Small intestine (tissue), 7 donors: ENCODE measurements around the gene FBXL4. TPM values are rescaled to one million over a fixed set of nuclear protein-coding genes. Genes with fewer than 3 reads are reported as not detected.

Experiments used
- DNase-seq, 2 donors: peaks; one replicate each; pipeline versions ENCODE4 v3.0.0 to v3.0.0-alpha.2; 2013
- FAIRE-seq: peaks from 2 replicates; lab custom pipeline; 2012; peaks lifted over from hg19 to GRCh38; lab: Jason Lieb, UNC
- H3K27ac ChIP-seq, 3 donors: one replicate each; pipeline ENCODE4 v1.5.1; 2013; ENCODE audit warnings: low read length in 2 of 3, mild to moderate bottlenecking in 2 of 3, control low read depth in 1 of 3, inconsistent platforms in 1 of 3, low read depth in 1 of 3, moderate library complexity in 1 of 3
- H3K27me3 ChIP-seq, 3 donors: one replicate each; pipeline ENCODE4 v1.6.1; 2013; ENCODE audit warnings: low read length in 3 of 3, inconsistent platforms in 1 of 3; ENCODE audit not compliant: control insufficient read depth in 3 of 3, insufficient read depth in 3 of 3
- H3K36me3 ChIP-seq, 3 donors: one replicate each; pipeline ENCODE4 v1.6.1; 2013; ENCODE audit warnings: low read length in 3 of 3, inconsistent platforms in 1 of 3, low read depth in 1 of 3, mild to moderate bottlenecking in 1 of 3, moderate library complexity in 1 of 3; ENCODE audit not compliant: control insufficient read depth in 3 of 3, insufficient read depth in 2 of 3
- H3K4me1 ChIP-seq, 3 donors: one replicate each; pipeline ENCODE4 v1.6.1; 2013; ENCODE audit warnings: low read length in 2 of 3, inconsistent platforms in 1 of 3, low read depth in 1 of 3, mild to moderate bottlenecking in 1 of 3, moderate library complexity in 1 of 3; ENCODE audit not compliant: control insufficient read depth in 3 of 3, insufficient read depth in 2 of 3
- H3K4me3 ChIP-seq, 3 donors: one replicate each; pipeline ENCODE4 v1.5.1; 2013; ENCODE audit warnings: low read length in 3 of 3, control low read depth in 1 of 3, inconsistent platforms in 1 of 3, low read depth in 1 of 3, mild to moderate bottlenecking in 1 of 3, moderate library complexity in 1 of 3
- H3K9me3 ChIP-seq, 2 donors: one replicate each; pipeline ENCODE4 v1.6.1; 2013; ENCODE audit warnings: low read depth in 1 of 2, low read length in 1 of 2; ENCODE audit not compliant: control insufficient read depth in 2 of 2, insufficient read depth in 1 of 2
- WGBS, 3 donors: extraction: QIAGEN DNeasy Blood & Tissue Kit; methylation state at CpG; one replicate each; pipeline ENCODE4 v1.1.7; 2013; 5-methylcytosine and 5-hydroxymethylcytosine counted together
- polyA plus RNA-seq, 4 donors: library from polyadenylated mRNA; stranded (reverse) in 3 of 4; unstranded in 1 of 4; fragments of 200-250 nt in 3 of 4; fragments of 120-200 nt in 1 of 4; gene quantifications; one replicate each; pipeline versions ENCODE4 v1.2.1 to v1.2.3, GENCODE V29; 2013
- donor health status: healthy with polysubstance abuse.
- donor health status: control.
- donor health status: control.
- donor health status: Bipolar disorder and iron deficiency.
- donor health status: healthy.

The FBXL4 gene
- polyA plus RNA-seq, 4 donors = 3.1 to 17.4 (median 4.6) TPM

GRCh38 chr6:98958776-98959175, 11.0 kb upstream of the FBXL4 start:
- FAIRE-seq (no peak), DNase-seq (no peak)
- no peaks in the 10 kb centered on the region for H3K36me3 ChIP-seq
- WGBS, 3 donors = 72 to 80% (median 80%) methylated on average over 3 of the region's 3 CpGs
- H3K4me3 ChIP-seq = no peak overlapping the region
- H3K4me1 ChIP-seq = no peaks in the 10 kb centered on the region
- no peaks in the 10 kb centered on the region for H3K27me3 ChIP-seq
- H3K9me3 ChIP-seq = no peaks in the 10 kb centered on the region
- H3K27ac ChIP-seq = no peak overlapping the region

GRCh38 chr6:98957450-98957849, 9.7 kb upstream of the FBXL4 start:
- FAIRE-seq (no peak), DNase-seq (peak in 1 of 2 donors; percentile 21)
- 10 to 39% (median 39%) methylated on average over 3 of the region's 3 CpGs for WGBS, 3 donors

GRCh38 chr6:98949589-98949988, 1.8 kb upstream of the FBXL4 start:
- WGBS, 3 donors = 82 to 85% (median 83%) methylated on average over 2 of the region's 2 CpGs
- Histone ChIP-seq H3K4me3 (no peak overlapping the region), H3K4me1 (peaks cover 0 to 14% (median 6%) of the 10 kb centered on the region in 3 donors), H3K36me3 (no peaks in the 10 kb centered on the region), H3K9me3 (no peaks in the 10 kb centered on the region), H3K27ac (no peak overlapping the region), H3K27me3 (no peaks in the 10 kb centered on the region)
- FAIRE-seq (no peak), DNase-seq (no peak)

More at GRCh38 chr6:98957450-98957849, 9.7 kb upstream of the FBXL4 start:
- no peaks in the 10 kb centered on the region for H3K9me3 ChIP-seq
- H3K27me3 ChIP-seq = no peaks in the 10 kb centered on the region
- no peak overlapping the region for H3K27ac ChIP-seq
- H3K4me1 ChIP-seq = no peaks in the 10 kb centered on the region
- no peaks in the 10 kb centered on the region for H3K36me3 ChIP-seq
- no peak overlapping the region for H3K4me3 ChIP-seq

- peak overlapping the region; percentile 77 to 90 (median 89) for H3K27ac ChIP-seq
- WGBS, 3 donors = 0 to 6% (median 2%) methylated on average over 9 of the region's 9 CpGs
- peak overlapping the region; percentile 70 to 79 (median 75) for H3K4me3 ChIP-seq
- peaks cover 0 to 5% of the 10 kb centered on the region in 2 donors for H3K9me3 ChIP-seq
- DNase-seq (peak in 1 of 2 donors; percentile 41), FAIRE-seq (no peak)
- H3K4me1 ChIP-seq = peaks cover 0 to 14% (median 7%) of the 10 kb centered on the region in 3 donors
- no peaks in the 10 kb centered on the region for H3K27me3 ChIP-seq
- no peaks in the 10 kb centered on the region for H3K36me3 ChIP-seq
Measured at GRCh38 chr6:98946879-98947410, 801 bp downstream of the FBXL4 start.

GRCh38 chr6:98946266-98946878, 1.4 kb downstream of the FBXL4 start:
- H3K36me3 ChIP-seq = no peaks in the 10 kb centered on the region
- H3K4me1 ChIP-seq = peaks cover 0 to 14% (median 7%) of the 10 kb centered on the region in 3 donors
- peak overlapping the region; percentile 70 to 79 (median 75) for H3K4me3 ChIP-seq
- peak overlapping the region in 2 of 3 donors; percentile 28 to 89 for H3K27ac ChIP-seq
- FAIRE-seq (no peak), DNase-seq (no peak)
- peaks cover 0 to 5% of the 10 kb centered on the region in 2 donors for H3K9me3 ChIP-seq
- WGBS, 3 donors = 68 to 77% (median 75%) methylated on average over 10 of the region's 10 CpGs
- H3K27me3 ChIP-seq = no peaks in the 10 kb centered on the region

- 30 to 55% (median 43%) methylated on average over 3 of the region's 3 CpGs for WGBS, 3 donors
- Histone ChIP-seq H3K27ac (no peak overlapping the region), H3K27me3 (no peaks in the 10 kb centered on the region), H3K36me3 (no peaks in the 10 kb centered on the region), H3K4me1 (peaks cover 0 to 14% (median 7%) of the 10 kb centered on the region in 3 donors), H3K4me3 (no peak overlapping the region), H3K9me3 (peaks cover 0 to 5% of the 10 kb centered on the region in 2 donors)
- FAIRE-seq = no peak
- peak in 1 of 2 donors; percentile 10 for DNase-seq
Measured at GRCh38 chr6:98945311-98946115, 2.2 kb downstream of the FBXL4 start.

GRCh38 chr6:98944598-98945081, 3.1 kb downstream of the FBXL4 start:
- H3K4me3 ChIP-seq = no peak overlapping the region
- H3K27me3 ChIP-seq = no peaks in the 10 kb centered on the region
- DNase-seq = peak; percentile 21 to 40
- H3K27ac ChIP-seq = peak overlapping the region in 2 of 3 donors; percentile 17 to 54
- no peaks in the 10 kb centered on the region for H3K36me3 ChIP-seq
- no peak for FAIRE-seq
- WGBS, 3 donors = 10 to 43% (median 31%) methylated on average over 2 of the region's 2 CpGs
- H3K9me3 ChIP-seq = peaks cover 0 to 6% of the 10 kb centered on the region in 2 donors
- H3K4me1 ChIP-seq = peaks cover 0 to 14% (median 7%) of the 10 kb centered on the region in 3 donors

GRCh38 chr6:98944168-98944567, 3.6 kb downstream of the FBXL4 start:
- no peak for FAIRE-seq
- H3K9me3 ChIP-seq = peaks cover 0 to 9% of the 10 kb centered on the region in 2 donors
- H3K27me3 ChIP-seq = no peaks in the 10 kb centered on the region
- H3K27ac ChIP-seq = no peak overlapping the region
- 61 to 92% (median 63%) methylated on average over 3 of the region's 3 CpGs for WGBS, 3 donors
- no peaks in the 10 kb centered on the region for H3K36me3 ChIP-seq
- no peak overlapping the region for H3K4me3 ChIP-seq
- no peak for DNase-seq
- H3K4me1 ChIP-seq = peaks cover 0 to 14% (median 7%) of the 10 kb centered on the region in 3 donors
